Parathyroid adenoma (tissue), 2 donors: Measurements from ENCODE around the gene S100A7.

ENCODE experiments used
- H2AFZ ChIP-seq: fragments of 300-600 bp; sonication (generic); one replicate; pipeline ENCODE4 v1.7.0; 2017; ENCODE audit warnings: antibody characterized with exemption, mild to moderate bottlenecking
- H3K27ac ChIP-seq: fragments of 300-600 bp; sonication (generic); one replicate; pipeline ENCODE4 v1.7.0; 2017
- H3K27me3 ChIP-seq: fragments of 300-600 bp; sonication (generic); one replicate; pipeline ENCODE4 v1.7.0; 2017; ENCODE audit warnings: low read length; ENCODE audit not compliant: control insufficient read depth, insufficient read depth
- H3K36me3 ChIP-seq: fragments of 300-600 bp; sonication (generic); one replicate; pipeline ENCODE4 v1.7.0; 2017; ENCODE audit warnings: low read length; ENCODE audit not compliant: control insufficient read depth, insufficient read depth
- H3K4me1 ChIP-seq: fragments of 300-600 bp; sonication (generic); one replicate; pipeline ENCODE4 v1.7.0; 2017; ENCODE audit warnings: control low read depth
- H3K4me2 ChIP-seq: fragments of 300-600 bp; sonication (generic); one replicate; pipeline ENCODE4 v1.7.0; 2017; ENCODE audit warnings: low read length
- H3K4me3 ChIP-seq: fragments of 300-600 bp; sonication (generic); one replicate; pipeline ENCODE4 v1.7.0; 2017; ENCODE audit warnings: low read depth, low read length
- H3K79me2 ChIP-seq: fragments of 300-600 bp; sonication (generic); one replicate; pipeline ENCODE4 v1.7.0; 2017; ENCODE audit warnings: control low read depth
- H3K9ac ChIP-seq: fragments of 300-600 bp; sonication (generic); one replicate; pipeline ENCODE4 v1.7.0; 2017; ENCODE audit warnings: mild to moderate bottlenecking
- H3K9me3 ChIP-seq: fragments of 300-600 bp; sonication (generic); one replicate; pipeline ENCODE4 v1.7.0; 2017; ENCODE audit warnings: low read length; ENCODE audit not compliant: control insufficient read depth
- TF ChIP-seq, protein P1 (sequence below): fragments of 300-600 bp; sonication (generic); IDR thresholded peaks from one replicate; pipeline ENCODE4 v1.7.0; 2017; ENCODE audit warnings: antibody characterized with exemption, mild to moderate bottlenecking
- donor health status: primary hyperparathyroidism.

The S100A7 gene

GRCh38 chr1:153443486-153443885 is 17.0 kb downstream of the S100A7 start:
- TF ChIP-seq, protein P1, sequence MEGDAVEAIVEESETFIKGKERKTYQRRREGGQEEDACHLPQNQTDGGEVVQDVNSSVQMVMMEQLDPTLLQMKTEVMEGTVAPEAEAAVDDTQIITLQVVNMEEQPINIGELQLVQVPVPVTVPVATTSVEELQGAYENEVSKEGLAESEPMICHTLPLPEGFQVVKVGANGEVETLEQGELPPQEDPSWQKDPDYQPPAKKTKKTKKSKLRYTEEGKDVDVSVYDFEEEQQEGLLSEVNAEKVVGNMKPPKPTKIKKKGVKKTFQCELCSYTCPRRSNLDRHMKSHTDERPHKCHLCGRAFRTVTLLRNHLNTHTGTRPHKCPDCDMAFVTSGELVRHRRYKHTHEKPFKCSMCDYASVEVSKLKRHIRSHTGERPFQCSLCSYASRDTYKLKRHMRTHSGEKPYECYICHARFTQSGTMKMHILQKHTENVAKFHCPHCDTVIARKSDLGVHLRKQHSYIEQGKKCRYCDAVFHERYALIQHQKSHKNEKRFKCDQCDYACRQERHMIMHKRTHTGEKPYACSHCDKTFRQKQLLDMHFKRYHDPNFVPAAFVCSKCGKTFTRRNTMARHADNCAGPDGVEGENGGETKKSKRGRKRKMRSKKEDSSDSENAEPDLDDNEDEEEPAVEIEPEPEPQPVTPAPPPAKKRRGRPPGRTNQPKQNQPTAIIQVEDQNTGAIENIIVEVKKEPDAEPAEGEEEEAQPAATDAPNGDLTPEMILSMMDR, result no peak
- no peaks in the 10 kb centered on the region for H3K36me3 ChIP-seq
- H3K4me3 ChIP-seq, result no peak overlapping the region
- no peaks in the 10 kb centered on the region for H3K79me2 ChIP-seq
- H3K9me3 ChIP-seq, result no peaks in the 10 kb centered on the region
- no peaks in the 10 kb centered on the region for H3K27me3 ChIP-seq
- H3K27ac ChIP-seq, result no peak overlapping the region
- no peak overlapping the region for H2AFZ ChIP-seq
- H3K4me1 ChIP-seq, result no peaks in the 10 kb centered on the region
- no peak overlapping the region for H3K9ac ChIP-seq
- H3K4me2 ChIP-seq, result no peak overlapping the region

DNA sequence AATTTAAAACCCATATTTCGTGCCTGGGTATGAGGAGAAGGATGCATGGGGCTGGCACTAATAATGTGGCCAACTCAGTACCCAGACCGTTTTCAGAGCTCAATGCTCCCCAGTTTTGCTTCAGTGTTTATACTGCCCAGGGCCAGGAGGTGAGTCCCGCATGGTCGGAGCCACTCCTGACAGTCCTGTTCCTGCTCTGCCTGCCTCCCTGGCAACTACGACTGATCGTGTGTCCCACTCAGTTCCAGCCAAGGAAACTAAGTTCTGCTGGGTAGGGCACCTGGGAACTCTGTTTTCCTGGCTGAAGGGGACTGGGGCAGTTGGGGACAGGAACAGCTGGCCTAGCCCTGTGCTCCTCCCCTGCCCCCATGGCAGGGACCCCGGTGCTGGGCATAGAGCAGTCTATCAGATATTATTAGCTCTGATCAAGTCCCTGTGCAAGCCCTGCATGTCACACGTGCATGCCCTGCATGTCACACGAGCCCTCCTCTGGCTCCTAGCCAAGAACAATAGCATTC is 19.2 kb downstream of the S100A7 start:
- H3K4me2 ChIP-seq, result no peak overlapping the region

GRCh38 chr1:153439273-153439672 is 21.2 kb downstream of the S100A7 start:
- TF ChIP-seq, protein P1, result no peak
- H3K4me2 ChIP-seq, result no peak overlapping the region
- no peak overlapping the region for H2AFZ ChIP-seq
- no peaks in the 10 kb centered on the region for H3K9me3 ChIP-seq
- H3K4me1 ChIP-seq, result no peaks in the 10 kb centered on the region
- H3K9ac ChIP-seq, result no peak overlapping the region
- H3K27me3 ChIP-seq, result no peaks in the 10 kb centered on the region
- H3K36me3 ChIP-seq, result no peaks in the 10 kb centered on the region
- H3K4me3 ChIP-seq, result no peak overlapping the region
- no peak overlapping the region for H3K27ac ChIP-seq
- no peaks in the 10 kb centered on the region for H3K79me2 ChIP-seq

More for the DNA sequence above, 19.2 kb downstream of the S100A7 start:
- no peak overlapping the region for H3K27ac ChIP-seq
- H3K4me1 ChIP-seq, result no peaks in the 10 kb centered on the region
- no peak overlapping the region for H3K4me3 ChIP-seq
- no peaks in the 10 kb centered on the region for H3K9me3 ChIP-seq
- no peak overlapping the region for H3K9ac ChIP-seq
- no peaks in the 10 kb centered on the region for H3K27me3 ChIP-seq
- no peaks in the 10 kb centered on the region for H3K79me2 ChIP-seq
- H3K36me3 ChIP-seq, result no peaks in the 10 kb centered on the region
- no peak overlapping the region for H2AFZ ChIP-seq
- TF ChIP-seq, protein P1, result no peak

DNA sequence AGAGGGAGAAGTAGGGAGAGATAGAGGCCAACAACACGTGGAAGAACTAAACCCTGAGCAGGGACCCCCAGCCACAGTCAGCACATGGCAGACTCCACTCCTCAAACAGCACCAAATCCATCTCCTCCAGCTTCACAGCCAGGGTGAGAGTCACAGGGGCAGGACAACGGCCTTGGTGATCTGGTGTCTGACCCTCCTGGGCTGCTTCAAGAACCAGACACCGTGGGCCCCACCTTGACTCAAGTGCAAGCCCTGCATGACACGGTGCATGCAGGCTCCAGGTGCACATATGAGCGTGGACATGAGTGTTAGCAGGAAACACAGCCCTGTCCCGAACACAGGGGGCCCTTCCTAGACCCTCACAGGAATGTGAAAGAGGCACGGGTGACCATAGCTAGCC is 21.9 kb downstream of the S100A7 start:
- Histone ChIP-seq H3K4me1 (no peaks in the 10 kb centered on the region), H3K36me3 (no peaks in the 10 kb centered on the region), H3K4me2 (no peak overlapping the region), H3K27me3 (no peaks in the 10 kb centered on the region), H3K4me3 (no peak overlapping the region), H3K27ac (no peak overlapping the region), H3K9me3 (no peaks in the 10 kb centered on the region), H3K9ac (no peak overlapping the region), H3K79me2 (no peaks in the 10 kb centered on the region), H2AFZ (no peak overlapping the region)
- TF ChIP-seq, protein P1, result no peak

- H3K9me3 ChIP-seq, result no peaks in the 10 kb centered on the region
- H3K36me3 ChIP-seq, result no peaks in the 10 kb centered on the region
- H3K9ac ChIP-seq, result no peak overlapping the region
- H3K27ac ChIP-seq, result no peak overlapping the region
- H3K4me2 ChIP-seq, result no peak overlapping the region
- H3K4me1 ChIP-seq, result no peaks in the 10 kb centered on the region
- H3K4me3 ChIP-seq, result no peak overlapping the region
- H3K27me3 ChIP-seq, result no peaks in the 10 kb centered on the region
- no peaks in the 10 kb centered on the region for H3K79me2 ChIP-seq
- H2AFZ ChIP-seq, result no peak overlapping the region
- TF ChIP-seq, protein P1, result no peak
These were observed 23.2 kb downstream of the S100A7 start for GRCh38 chr1:153437236-153437635.
